Pulmonary artery endothelial cell (primary cell): ENCODE results near the gene SCAMP3. TPM values are rescaled to one million over a fixed set of nuclear protein-coding genes. Genes with fewer than 3 reads are reported as not detected.
A peak's percentile ranks its signal among the peaks of the same experiment; 100 is the strongest.

Experiments
- DNase-seq: peaks from one replicate; pipeline ENCODE4 v3.0.0-alpha.2; 2011; ENCODE audit warnings: low read depth, low spot score
- total RNA-seq: library from RNA; depleted of rRNA; stranded (reverse); fragments of >200 nt; gene quantifications from 2 replicates; pipeline ENCODE4 v1.2.3, GENCODE V29; 2014

Gene SCAMP3
- total RNA-seq, 1 donor from 2014 or later: 32.3 TPM

DNA sequence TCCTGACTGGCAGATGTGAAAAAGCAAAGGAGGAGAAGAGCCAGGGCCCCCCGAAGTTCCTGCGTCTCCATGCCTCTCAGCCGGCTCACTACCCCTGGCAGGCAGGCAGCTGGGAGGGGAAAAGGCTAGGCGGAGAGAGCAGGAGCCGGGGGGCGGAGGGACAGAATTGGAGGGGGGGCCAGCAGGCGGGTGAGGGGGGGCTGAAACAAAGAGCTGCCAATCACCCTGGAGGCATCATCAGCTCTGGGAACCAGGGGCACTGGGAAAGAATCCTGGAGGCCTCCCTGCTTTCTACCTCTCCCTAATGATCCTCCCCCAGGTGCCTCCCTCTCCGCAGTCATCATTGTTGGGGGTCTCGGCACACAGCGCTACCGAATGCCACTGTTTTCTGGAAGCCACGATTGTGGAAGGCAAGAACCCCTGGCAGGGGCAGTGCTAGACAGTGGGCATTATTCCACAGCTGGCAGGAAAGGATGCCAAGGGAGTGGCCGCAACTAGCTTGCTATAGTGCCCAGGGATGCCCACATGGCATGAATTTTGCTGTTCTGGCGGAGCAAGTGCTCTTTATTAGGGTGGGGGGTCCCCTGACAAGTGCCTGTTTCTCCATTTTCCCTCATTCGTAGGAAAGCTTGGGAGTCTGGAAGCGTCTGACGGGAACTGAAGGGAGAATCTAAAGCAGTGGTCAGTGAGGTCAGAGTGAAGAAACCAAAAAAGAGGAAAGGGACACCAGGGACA is 54.2 kb downstream of the SCAMP3 start, which contains the start of gene THBS3:
THBS3 (minus strand) TSS at position 92 of the 735 bp plus-strand sequence; CDS start at position 71, 21 bp downstream.
- no peak for DNase-seq

DNA sequence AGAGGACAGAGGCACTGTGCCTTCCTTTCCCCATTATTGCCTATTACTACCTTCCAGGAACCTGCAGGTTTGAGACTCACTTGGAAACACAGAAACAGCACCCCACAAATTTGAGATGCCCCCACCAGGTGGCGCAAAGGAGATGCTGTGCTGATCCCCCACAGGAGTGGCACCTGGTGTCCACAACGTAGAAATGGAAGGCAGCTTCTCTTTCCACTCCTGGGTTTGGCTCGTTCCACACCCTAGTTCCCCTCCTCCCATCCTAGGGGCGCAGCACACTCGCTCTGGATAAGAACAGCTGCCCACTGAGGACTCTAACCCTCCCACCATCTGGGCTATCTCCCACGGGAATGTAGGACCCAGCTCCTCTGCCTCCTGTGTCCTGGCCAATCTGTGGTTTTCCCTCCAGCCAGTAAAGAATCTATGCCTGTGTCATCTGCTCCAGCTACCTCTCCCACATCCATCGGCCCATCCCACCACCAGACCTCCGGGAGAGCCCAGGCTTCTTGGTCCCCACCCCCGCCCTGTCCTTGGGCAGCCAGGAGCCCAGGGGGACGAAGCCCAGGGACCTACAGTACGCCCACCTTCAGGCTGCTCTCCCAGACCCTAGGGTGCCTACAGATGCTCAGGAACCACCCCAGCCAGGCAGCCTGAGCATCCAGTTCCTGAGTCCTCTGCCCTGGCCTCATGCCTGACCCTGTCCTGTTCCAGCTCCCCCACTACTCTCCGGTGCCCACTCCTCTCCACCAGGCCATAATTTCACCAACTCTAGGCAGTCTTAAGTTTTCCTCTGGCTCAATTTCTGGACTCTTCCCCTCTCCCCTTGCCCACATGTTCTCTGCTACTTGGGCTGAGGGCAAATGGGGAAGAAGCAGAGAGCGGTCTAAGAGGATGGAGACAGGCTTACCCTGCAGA is 55.0 kb downstream of the SCAMP3 start:
- peak; percentile 43 for DNase-seq

Other genes starting within 250 kb of the SCAMP3 start
- 0.07 TPM in 1 of 2 replicates, not detected in the other for gene DCST2, start 228.6 kb downstream of the SCAMP3 start, total RNA-seq
- not detected in 2 replicates for gene DCST1, start 228.5 kb downstream of the SCAMP3 start, total RNA-seq
- 265 and 328 TPM in 2 replicates for gene ADAM15, start 211.0 kb downstream of the SCAMP3 start, total RNA-seq
- gene EFNA4, start 198.6 kb downstream of the SCAMP3 start, total RNA-seq: 6.5 and 10.9 TPM in 2 replicates
- gene EFNA3, start 183.5 kb downstream of the SCAMP3 start, total RNA-seq: 1.2 and 1.9 TPM in 2 replicates
- gene EFNA1, start 134.5 kb downstream of the SCAMP3 start, total RNA-seq: 53.3 and 57.0 TPM in 2 replicates
- 24.1 and 40.8 TPM in 2 replicates for gene SLC50A1, start 126.5 kb downstream of the SCAMP3 start, total RNA-seq
- 29.2 and 31.1 TPM in 2 replicates for gene DPM3, start 121.8 kb downstream of the SCAMP3 start, total RNA-seq
- 117 and 121 TPM in 2 replicates for gene KRTCAP2, start 89.1 kb downstream of the SCAMP3 start, total RNA-seq
- 4.1 and 4.9 TPM in 2 replicates for gene TRIM46, start 88.5 kb downstream of the SCAMP3 start, total RNA-seq
- gene THBS3, start 54.5 kb downstream of the SCAMP3 start, total RNA-seq: 12.8 and 17.1 TPM in 2 replicates
- 45.1 and 54.2 TPM in 2 replicates for gene MTX1, start 53.7 kb downstream of the SCAMP3 start, total RNA-seq
- gene ENTREP3, start 6.9 kb downstream of the SCAMP3 start, total RNA-seq: 4.9 and 6.5 TPM in 2 replicates
- 19.8 and 28.7 TPM in 2 replicates for gene CLK2, start 11.1 kb upstream of the SCAMP3 start, total RNA-seq
- 0.40 and 0.53 TPM in 2 replicates for gene HCN3, start 15.1 kb upstream of the SCAMP3 start, total RNA-seq
- not detected in 2 replicates for gene PKLR, start 39.1 kb upstream of the SCAMP3 start, total RNA-seq
- 425 and 494 TPM in 2 replicates for gene FDPS, start 46.5 kb upstream of the SCAMP3 start, total RNA-seq
- gene RUSC1, start 58.5 kb upstream of the SCAMP3 start, total RNA-seq: 10.8 and 21.2 TPM in 2 replicates